ENCODE measurements around the gene SHLD2.
"Not testable (repeated sequence)": the region's sequence is repeated elsewhere in the genome, so short reads cannot be mapped to it uniquely, and the experiment has no call there.

DNA sequence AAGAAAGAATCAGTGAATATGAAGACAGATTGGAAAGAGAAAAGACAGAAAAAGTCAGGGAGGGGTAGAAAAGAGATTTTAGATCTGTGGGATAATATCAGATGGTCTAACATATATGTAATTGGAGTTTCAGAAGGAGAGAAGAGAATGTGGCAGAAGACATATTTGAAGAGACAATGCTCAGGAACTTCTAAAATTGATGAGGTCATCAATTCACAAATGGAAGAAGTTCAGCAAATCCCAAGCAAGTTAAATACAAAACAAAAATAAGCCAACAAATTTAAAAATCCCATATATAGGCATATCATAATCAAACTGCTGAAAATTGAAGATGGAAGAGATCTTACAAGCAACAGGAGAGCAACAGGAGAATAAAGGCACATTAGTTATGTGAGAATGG, 42.5 kb downstream of the SHLD2 start:
- not testable (repeated sequence) for TF ChIP-seq POLR2AphosphoS5 (IDR thresholded peaks at IDR 0.05; ENCODE audit: borderline replicate concordance, low read depth, low read length); EZH2 (IDR thresholded peaks at IDR 0.05)

Measured in SK-N-MC (cell line).